ENCODE results near the gene NCMAP.
"Not testable (repeated sequence)": the region's sequence is repeated elsewhere in the genome, so short reads cannot be mapped to it uniquely, and the experiment has no call there.

NCMAP gene

GRCh38 chr1:24544239-24544638, 11.6 kb upstream of the NCMAP start:
- no peak for DNase-seq

DNA sequence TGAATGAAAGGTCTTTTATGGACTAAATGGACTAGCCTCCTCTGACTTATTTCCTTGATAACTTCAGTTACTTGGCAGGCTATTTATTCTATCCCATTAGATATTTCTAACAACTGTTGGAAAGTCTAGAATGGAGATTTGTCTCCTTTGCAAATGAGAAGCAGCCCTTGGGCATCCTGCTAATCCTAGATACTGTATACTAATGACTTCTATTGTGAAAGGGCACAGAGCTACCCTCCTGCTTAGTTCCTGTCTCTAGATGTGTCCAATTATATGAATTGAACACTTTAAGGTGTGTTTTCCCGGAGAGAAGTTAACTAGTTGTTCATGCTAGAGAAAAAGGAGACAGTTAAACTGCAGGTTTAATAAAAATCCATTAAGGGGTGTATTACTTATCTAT, 10.2 kb upstream of the NCMAP start:
- DNase-seq, result no peak

DNA sequence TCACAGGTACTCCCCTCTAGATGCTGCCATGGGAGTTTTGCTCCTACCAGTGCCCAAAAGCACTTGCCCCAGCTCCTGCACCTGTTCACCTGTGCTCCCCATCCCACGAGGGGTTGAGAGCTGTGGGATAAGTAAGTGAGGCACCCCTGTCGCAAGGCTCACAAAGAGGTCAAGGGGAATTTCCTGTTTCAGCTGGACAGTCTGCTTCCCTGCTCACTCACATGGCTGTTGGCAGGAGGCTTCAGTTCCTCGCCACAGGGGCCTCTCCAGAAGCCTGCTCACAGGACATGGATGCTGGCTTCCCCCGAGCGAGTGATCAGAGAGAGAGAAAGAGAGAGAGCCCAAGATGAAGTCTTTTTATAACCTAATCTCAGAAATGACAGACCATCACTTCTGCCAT, 8.7 kb upstream of the NCMAP start:
- no peak for DNase-seq

GRCh38 chr1:24548070-24548469, 7.8 kb upstream of the NCMAP start:
- DNase-seq, result no peak

- not testable (repeated sequence) for DNase-seq
These were observed 6.7 kb upstream of the NCMAP start for GRCh38 chr1:24549210-24549609.

GRCh38 chr1:24551290-24551959, 4.5 kb upstream of the NCMAP start:
- no peak for DNase-seq

- no peak for DNase-seq
These were observed 3.8 kb upstream of the NCMAP start for GRCh38 chr1:24551960-24552571.

DNA sequence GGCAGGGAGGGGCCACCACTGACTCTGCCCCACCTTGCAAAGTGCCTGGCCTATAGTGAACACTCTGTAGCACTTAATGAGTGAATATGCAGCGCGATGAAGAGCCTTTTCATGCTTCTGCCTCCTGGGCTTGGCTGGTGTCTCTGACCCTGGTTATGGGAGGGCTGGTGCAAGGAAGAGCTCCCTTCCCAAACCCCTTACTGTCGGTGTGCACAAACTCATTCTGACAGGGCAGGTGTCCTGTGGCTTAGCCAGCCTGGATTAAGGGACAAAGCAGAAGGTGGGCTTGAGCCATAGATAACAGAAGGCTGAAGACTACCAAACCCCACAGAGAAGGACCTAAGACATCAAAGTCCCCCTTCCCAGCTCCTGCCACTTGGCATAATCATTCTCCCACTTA, 2.0 kb upstream of the NCMAP start:
- no peak for DNase-seq

- DNase-seq, result no peak
These were observed 1.2 kb upstream of the NCMAP start for GRCh38 chr1:24554714-24555113.

DNA sequence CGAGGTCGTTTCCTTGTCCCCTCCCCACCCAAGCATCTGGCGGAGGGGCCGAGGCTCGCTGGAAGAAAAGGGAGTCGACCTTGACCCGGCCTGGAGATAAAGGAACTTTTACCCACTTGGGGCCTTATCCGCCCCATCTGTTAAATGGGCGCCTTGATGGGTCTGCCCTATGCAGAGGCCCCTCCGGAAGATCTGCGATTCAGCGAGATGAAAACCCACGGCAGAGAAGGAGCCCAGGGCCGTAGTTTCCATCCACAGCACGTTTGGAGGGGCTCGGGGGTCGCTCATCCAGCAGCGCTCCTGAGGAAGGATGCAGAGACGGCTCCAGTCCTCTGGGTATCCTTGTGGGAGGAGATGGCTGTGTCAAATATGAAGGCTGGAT, 518 bp downstream of the NCMAP start:
- no peak for DNase-seq

- no peak for DNase-seq
These were observed 1.3 kb downstream of the NCMAP start for GRCh38 chr1:24557220-24557619.

DNA sequence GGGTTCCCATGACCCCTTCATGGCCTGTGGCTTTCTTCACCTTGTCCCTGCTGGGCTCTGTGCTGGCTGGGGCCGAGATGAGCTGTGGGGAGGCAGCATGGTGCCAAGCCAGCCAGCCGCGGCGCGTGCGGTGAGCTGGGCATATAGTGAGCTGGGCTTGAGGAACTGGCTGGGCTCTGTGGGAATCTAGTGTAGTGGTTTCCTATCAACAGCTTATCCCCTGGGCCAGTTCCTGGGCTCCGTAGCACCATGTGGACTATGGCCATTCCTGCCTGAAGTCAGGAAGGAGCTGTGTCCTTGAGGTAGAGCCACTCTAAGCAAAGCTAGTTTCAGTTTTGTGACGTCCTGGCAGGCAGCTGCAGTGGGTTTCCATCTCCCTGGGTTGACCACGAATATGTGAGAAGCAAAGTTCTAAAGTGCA, 1.8 kb downstream of the NCMAP start:
- DNase-seq, result no peak

DNA sequence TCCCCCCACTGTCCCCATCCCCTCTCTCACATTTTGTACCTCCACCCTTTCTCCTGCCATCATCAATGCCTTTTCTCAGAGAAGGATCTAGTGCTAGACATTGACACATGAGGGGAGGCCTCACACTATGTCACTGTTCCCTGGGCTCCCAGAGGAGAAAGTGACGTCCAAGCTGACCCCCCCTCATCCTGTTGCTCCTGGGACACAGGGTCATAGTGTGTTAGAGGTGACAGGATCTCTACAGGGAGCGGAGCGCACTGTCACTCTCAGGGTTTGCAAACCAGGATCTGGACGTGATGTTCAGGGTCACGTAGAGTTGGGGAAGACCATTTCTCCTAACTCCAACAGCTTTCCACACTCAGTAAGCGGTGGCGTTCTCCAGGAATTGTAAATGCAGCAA, 2.6 kb downstream of the NCMAP start:
- no peak for DNase-seq

GRCh38 chr1:24558902-24559791, 3.3 kb downstream of the NCMAP start:
- no peak for DNase-seq

DNA sequence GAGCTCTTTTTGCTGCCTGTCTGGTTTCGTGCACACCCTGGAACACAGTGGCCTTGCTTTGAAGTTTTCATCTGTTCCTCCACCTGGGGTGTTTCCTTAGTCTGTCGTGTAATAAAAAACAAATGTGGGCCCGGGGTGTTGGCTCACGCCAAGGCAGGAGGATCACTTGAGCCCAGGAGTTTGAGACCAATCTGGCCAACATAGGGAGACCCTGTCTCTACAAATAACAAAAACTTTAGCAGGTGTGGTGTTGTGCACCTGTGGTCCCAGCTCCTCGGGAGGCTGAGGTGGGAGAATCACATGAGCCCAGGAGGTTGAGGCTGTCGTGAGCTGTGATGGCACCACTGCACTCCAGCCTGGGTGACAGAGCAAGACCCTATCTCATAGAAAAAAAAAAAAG, 4.5 kb downstream of the NCMAP start:
- no peak for DNase-seq

GRCh38 chr1:24562625-24563024, 6.7 kb downstream of the NCMAP start:
- no peak for DNase-seq

DNA sequence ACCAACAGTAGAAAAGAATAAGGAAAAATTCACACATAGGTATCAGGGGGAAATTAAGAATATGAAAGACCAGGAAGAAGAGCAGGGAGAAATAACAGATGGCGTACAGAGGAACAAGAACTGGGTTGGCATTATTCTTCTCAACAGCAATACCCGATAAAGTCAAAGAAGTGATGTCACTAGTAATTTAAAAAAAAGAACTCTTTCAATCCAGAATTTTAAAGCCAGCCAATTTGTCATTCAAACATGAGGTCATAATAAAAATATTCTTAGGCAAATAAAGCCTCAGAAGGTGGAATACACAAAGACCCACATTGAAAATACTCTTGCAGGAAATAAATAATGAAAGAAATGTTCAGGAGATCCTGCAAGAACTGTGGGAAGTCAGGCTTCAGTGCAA, 8.8 kb downstream of the NCMAP start:
- no peak for DNase-seq

- DNase-seq, result no peak
These were observed 10.5 kb downstream of the NCMAP start for GRCh38 chr1:24566236-24566867.

DNA sequence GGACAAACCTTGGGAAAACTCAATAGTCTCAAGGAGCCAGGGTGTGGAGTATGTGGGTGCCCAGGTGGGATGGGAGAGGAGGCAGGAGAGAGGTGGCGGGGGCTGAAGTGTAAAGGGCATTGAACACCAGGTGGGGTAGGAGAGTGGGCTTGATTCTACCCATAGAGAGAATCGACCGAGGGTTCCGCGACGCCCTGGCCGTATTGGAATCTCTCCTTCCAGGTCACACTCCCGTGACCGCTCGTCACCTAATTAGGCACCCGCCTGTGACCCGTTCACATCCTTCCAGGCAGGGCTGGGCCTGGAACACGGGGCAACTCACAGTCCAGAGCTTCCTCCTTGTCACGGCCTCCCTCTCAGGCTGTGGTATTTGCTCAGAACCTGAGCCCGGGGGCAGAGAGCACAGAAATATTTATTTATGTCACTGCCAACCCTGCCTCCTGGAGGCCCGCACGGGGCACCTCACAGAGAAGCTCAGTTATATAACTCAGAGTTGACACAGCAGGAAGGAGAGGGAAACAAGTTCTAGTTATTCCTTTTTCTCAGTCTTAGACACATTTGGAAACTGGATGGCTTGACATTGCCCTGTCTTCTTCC, 12.0 kb downstream of the NCMAP start:
- no peak for DNase-seq

DNA sequence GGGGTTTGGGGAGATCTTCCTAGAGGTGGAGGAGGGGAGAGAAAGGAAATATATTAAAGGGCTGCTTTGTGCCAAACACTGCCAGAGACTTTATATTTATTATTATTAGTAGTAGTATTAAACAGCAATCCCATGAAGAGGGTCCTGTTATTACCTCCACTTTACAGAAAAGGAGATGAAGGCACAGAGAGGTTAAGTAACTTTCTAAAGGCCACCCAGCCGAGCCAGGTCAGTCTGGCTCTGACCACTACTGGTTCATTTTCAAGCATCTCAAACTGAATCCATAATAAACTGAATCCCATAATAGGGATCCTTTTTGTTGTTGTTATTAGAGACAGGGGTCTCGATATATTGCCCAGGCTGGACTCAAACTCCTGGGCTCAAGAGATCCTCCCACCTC, 12.6 kb downstream of the NCMAP start:
- DNase-seq, result no peak

- DNase-seq, result no peak
These were observed 14.6 kb downstream of the NCMAP start for GRCh38 chr1:24570265-24571125.

DNA sequence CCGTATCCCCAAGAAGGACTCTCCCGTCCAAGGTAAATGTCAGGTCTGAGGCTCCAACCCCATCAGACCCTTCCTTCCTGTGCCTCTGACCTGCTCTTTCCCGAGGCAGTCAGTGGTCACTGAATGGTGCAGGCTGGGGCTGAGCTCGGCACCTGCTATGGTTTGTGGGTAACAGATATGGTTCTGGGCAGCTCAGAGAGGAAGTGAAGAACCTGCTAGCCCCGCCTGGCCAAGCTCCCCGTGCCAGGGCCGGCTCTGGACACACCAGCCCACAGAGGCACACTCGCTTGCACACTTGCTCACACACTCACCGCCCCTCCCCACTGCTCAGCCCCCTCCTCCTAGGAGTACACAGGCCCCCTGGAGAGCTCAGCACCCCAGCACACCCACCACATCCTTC, 16.4 kb downstream of the NCMAP start:
- DNase-seq, result no peak
